ENCODE data around the gene RBM20. TPM values are rescaled to one million over a fixed set of nuclear protein-coding genes. Genes with fewer than 3 reads are reported as not detected.

RBM20 gene
- total RNA-seq, 4 donors from 2014 or later: 0.88 to 3.8 (median 1.9) TPM

- Histone ChIP-seq H3K36me3 (no peaks in the 10 kb centered on the region), H3K4me1 (no peaks in the 10 kb centered on the region), H3K4me3 (no peak overlapping the region), H3K27me3 (no peaks in the 10 kb centered on the region), H3K9me3 (no peaks in the 10 kb centered on the region), H3K27ac (no peak overlapping the region)
- intact Hi-C loops (cut with DNase I; ENCODE audit: low total_unique reads): no loop called here
- no peak for DNase-seq
- TF ChIP-seq POLR2A (IDR thresholded peaks at IDR 0.05): no peak
- TF ChIP-seq CTCF (IDR thresholded peaks at IDR 0.05): no peak
These were observed 134.1 kb downstream of the RBM20 start for GRCh38 chr10:110778211-110778610.

- intact Hi-C loops (cut with DNase I; ENCODE audit: low total_unique reads): no loop called here
- H3K4me3 ChIP-seq: no peak overlapping the region
- H3K9me3 ChIP-seq: no peaks in the 10 kb centered on the region
- no peaks in the 10 kb centered on the region for H3K27me3 ChIP-seq
- no peak for DNase-seq
- no peaks in the 10 kb centered on the region for H3K36me3 ChIP-seq
- TF ChIP-seq POLR2A (IDR thresholded peaks at IDR 0.05) (no peak), CTCF (IDR thresholded peaks at IDR 0.05) (no peak)
- H3K4me1 ChIP-seq: no peaks in the 10 kb centered on the region
- H3K27ac ChIP-seq: no peak overlapping the region
These were observed 135.4 kb downstream of the RBM20 start for GRCh38 chr10:110779489-110779888.

GRCh38 chr10:110780704-110781103 lies 136.6 kb downstream of the RBM20 start:
- intact Hi-C loops (cut with DNase I; ENCODE audit: low total_unique reads): no loop called here
- no peak for TF ChIP-seq CTCF (IDR thresholded peaks at IDR 0.05)
- no peak for TF ChIP-seq POLR2A (IDR thresholded peaks at IDR 0.05)
- no peak overlapping the region for H3K4me3 ChIP-seq
- no peak overlapping the region for H3K27ac ChIP-seq
- no peaks in the 10 kb centered on the region for H3K9me3 ChIP-seq
- no peaks in the 10 kb centered on the region for H3K27me3 ChIP-seq
- no peaks in the 10 kb centered on the region for H3K36me3 ChIP-seq
- no peak for DNase-seq
- H3K4me1 ChIP-seq: no peaks in the 10 kb centered on the region

- H3K4me1 ChIP-seq: no peaks in the 10 kb centered on the region
- intact Hi-C loops (cut with DNase I; ENCODE audit: low total_unique reads): no loop called here
- TF ChIP-seq POLR2A (IDR thresholded peaks at IDR 0.05) (no peak), CTCF (IDR thresholded peaks at IDR 0.05) (no peak)
- no peak overlapping the region for H3K27ac ChIP-seq
- H3K4me3 ChIP-seq: no peak overlapping the region
- no peaks in the 10 kb centered on the region for H3K9me3 ChIP-seq
- DNase-seq: no peak
- H3K27me3 ChIP-seq: no peaks in the 10 kb centered on the region
- H3K36me3 ChIP-seq: no peaks in the 10 kb centered on the region
These were observed 137.0 kb downstream of the RBM20 start for GRCh38 chr10:110781139-110781538.

GRCh38 chr10:110782616-110783015 lies 138.5 kb downstream of the RBM20 start:
- Histone ChIP-seq H3K4me3 (no peak overlapping the region), H3K36me3 (no peaks in the 10 kb centered on the region), H3K9me3 (no peaks in the 10 kb centered on the region), H3K4me1 (no peaks in the 10 kb centered on the region), H3K27ac (no peak overlapping the region), H3K27me3 (no peaks in the 10 kb centered on the region)
- no peak for TF ChIP-seq CTCF (IDR thresholded peaks at IDR 0.05)
- no peak for TF ChIP-seq POLR2A (IDR thresholded peaks at IDR 0.05)
- DNase-seq: no peak
- intact Hi-C loops (cut with DNase I; ENCODE audit: low total_unique reads): no loop called here

Measured in uterus (tissue), 4 donors.